Tongue (tissue), 2 donors: Measurements from ENCODE around the gene SLC24A5. TPM values are rescaled to one million over a fixed set of nuclear protein-coding genes. Genes with fewer than 3 reads are reported as not detected.

ENCODE experiments used
- DNase-seq: peaks from one replicate; pipeline ENCODE4 v3.0.0-alpha.2; 2015
- total RNA-seq: library from RNA; depleted of rRNA; stranded (reverse); fragments of >200 nt; gene quantifications from one replicate; pipeline ENCODE4 v1.2.3, GENCODE V29; 2014

SLC24A5 gene
- total RNA-seq, 1 donor from 2014 or later, result not detected

DNA sequence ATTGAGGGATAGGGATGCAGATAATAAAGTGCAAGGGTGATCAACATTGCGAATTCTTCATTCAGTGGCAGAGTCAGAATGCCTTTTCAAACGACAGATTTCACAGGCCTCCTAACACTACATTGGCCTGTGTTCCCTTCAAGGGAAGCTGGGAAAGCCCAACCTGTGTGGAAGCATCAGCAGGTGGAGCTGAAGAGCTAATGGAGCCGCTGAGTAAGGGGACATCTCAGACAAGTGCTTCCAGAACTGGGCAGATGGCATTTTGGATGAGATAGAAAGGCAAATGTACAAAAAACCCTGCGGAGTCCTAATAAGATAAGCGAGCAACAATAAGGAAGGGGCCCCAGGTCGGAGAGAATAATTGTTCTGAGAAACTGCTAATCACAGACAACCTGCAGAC is 8.5 kb upstream of the SLC24A5 start:
- DNase-seq, result peak; percentile 24

DNA sequence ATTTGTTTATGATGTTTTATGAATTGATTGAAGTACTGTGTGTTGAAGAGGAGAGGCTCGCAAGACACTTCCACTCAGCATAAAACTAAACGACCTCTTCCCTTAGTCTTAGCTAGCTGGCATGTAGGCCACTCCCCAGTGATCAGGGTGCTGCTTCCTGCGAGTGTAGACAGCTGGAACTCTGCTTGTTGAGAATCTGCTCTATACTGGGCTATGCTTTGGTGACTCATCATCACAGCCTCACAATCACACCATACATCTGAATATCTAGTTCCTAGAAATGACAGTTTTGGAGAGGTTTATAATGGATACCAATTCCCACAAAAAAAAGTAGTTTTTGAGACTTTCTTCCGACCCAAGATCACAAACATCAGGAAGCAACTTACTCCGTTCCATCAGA is 1.5 kb upstream of the SLC24A5 start:
- no peak for DNase-seq

DNA sequence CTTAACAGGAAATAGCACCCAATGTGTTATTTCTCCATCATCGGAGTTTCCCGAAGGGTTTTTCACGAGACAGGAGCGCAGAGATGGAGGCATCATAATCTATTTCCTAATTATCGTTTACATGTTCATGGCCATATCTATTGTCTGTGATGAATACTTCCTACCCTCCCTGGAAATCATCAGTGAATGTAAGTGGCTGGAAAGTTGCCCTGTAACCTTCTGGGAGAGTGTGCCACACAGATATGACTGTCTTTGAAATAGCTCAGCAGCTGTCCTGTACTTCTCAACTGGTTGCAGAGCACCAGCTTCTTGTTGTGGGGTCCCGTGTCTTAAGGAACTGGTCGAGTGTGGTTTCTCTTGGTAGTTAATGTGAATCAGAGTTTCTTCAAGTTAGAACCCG is 1.1 kb downstream of the SLC24A5 start:
- DNase-seq, result no peak

DNA sequence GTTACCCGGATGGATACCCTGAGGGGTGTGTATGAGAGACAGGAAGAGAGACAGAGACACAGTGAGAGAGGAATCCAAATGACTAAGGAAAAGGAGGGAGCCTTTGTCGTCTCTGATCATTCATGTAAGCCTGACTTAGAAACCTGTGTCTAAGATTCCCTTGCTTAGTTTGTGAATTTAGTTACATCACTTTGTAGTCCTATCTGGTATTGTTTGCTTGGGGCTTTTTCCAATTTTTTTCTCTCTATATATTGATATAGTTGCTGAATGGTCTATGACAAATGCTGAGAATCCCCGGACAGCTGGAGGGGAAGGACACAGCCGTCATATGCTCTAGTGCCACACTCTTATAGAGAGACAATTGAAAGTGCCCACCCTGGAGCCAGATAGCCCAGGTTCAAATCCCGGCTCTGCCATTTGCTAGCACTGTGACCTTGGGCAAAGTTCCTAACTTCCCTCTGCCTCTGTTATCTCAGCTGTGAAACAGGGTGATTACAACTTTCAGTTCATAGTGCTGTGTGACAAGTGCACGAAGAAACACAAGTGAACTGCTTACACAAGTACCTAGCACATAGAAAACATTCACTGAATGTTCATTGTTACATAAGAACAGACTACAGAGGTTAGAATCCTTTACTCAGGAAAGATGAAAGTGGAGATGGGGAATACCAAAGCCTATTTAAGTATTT is 6.0 kb downstream of the SLC24A5 start:
- no peak for DNase-seq

DNA sequence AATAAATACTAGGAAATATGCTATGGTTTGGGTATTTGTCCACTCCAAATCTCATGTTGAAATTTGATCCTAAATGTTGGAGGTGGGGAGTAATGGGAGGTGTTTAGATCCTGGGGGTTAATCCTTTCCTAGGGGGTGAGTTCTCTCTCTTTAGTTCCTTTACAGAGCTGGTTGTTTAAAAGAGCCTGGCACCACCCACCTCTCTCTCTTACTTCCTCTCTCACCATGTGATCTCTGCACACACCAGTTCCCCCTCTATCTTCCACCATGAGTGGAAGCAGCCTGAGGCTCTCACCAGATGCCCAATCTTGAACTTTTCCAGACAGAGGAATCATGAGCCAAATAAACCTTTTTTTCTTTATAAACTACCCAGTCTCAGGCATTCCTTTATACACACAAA is 10.5 kb downstream of the SLC24A5 start:
- no peak for DNase-seq

DNA sequence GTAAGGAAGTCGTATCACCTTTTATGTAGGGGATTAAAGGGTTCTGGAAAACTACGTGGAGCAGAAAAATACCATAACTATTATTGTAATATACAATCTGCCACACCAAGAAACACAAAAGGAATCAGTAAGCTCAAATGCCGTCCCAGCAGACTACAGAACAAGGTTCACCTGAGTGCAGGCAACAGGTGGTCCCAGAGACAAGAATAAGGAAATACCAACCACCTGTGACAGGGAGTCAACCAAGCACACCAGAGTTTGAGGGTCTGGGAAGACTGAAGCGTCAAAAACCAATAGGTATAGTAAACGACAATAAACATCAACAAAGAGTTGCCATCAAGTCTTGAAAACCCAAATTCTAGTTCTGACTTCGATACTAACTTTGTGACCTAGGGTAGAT is 12.1 kb downstream of the SLC24A5 start:
- no peak for DNase-seq

DNA sequence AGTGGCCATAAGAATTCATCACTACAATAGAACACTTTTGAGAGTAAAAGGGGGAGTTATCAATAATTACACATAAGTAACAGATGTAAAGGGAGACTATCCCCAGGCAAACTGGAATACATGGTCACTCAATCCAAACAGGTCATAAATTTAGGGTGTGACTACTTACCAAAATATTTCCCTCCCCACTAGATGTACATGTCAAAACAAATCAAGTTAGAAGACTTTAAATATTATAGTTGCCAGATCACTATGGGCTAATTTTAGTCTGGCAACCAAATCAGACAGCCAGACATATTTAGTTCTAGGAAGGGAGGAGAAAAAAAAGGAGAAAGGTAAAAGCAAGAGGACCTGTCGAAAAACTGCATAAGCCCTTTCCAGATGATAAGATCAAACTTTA is 23.1 kb downstream of the SLC24A5 start:
- no peak for DNase-seq

DNA sequence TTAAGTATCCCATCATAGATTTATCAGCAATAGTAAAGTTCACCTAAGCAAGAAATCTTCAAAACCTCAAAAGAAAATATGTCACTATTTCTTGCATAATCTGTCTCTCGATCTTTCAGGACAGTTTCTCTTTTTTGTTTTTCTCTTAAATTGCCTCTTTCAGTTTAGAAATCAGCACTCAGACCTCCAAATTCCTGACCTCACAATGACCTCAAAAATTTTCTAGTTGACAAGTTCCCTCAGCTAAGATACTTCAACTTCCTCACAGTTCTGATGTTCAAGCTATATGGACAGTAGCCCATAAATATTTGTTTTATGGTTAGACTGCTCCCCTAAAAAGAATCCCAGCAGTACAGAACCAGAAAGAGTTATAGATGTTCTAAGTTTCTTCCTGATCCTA is 24.1 kb downstream of the SLC24A5 start:
- no peak for DNase-seq

DNA sequence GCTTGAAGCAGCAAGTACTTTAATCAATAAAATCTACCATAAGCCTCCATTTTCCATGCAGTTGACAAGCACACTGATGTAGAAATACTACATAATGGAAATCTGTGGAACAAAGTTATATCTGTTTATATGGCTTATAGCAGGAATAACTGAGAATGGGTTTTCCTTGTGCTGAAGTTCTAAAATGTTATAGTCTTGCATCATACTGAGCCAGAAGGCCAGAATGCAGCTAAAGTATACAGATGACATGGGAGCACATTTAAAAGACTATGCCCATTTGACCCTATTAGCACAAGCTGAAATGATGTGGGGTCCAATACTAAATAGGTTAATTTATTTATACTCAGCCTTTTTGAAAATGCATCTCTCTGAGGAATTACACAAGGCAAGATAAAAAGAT is 25.1 kb downstream of the SLC24A5 start:
- DNase-seq, result no peak

DNA sequence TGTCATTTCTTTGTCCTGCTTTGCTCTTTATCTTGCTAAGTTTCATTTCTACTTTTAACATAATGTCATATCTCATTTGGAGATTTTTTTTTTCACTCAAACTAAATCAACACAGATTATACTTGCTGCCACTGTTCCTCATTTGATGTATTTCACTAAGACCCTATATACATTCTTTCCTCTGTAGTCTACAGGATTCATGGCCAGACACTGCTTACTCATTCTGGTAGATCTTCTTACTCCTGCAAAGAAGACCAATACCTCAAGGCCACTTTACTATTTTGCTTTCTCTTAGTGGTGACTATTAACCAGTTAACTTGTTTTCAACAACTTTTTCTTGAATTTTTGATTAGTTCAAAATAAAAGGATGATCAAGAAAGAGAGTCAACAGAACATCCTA is 26.6 kb downstream of the SLC24A5 start:
- DNase-seq, result no peak

DNA sequence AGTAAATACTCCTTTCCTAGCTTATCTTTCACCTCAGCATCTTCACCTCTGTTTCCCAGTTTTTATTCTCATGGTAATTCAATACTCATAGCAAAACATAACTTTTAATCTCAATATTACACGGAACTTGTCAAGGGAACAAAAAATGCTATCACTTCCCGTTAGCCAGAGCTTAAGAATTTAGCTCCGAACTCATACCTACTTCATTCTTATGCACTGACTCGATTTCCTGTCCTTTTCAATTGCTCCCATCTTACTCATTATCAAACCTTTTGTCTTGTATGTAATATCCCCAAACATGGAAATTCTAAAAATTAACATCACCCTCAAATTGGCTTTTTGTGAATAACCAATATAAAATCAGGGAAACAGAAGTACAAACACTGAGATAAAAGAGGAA is 29.1 kb downstream of the SLC24A5 start:
- DNase-seq, result no peak

DNA sequence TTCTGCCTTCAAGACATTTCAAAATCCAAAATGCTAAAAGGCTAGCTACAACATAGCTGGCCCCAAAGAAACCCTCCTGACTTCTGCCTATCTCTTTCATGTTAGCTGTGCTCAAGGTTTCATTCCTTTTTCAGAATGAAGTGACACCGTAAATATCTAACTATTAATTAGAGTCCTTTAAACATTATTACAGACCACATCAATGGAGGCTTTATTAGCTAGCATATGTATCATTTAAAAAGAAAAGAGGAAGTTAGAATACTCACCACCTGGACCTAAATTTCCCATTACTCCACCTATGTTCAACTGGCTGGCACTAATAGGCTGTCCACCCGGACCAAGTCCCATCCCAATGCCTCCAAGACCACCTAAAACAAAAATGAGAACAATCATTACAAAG is 32.7 kb downstream of the SLC24A5 start:
- DNase-seq, result no peak

DNA sequence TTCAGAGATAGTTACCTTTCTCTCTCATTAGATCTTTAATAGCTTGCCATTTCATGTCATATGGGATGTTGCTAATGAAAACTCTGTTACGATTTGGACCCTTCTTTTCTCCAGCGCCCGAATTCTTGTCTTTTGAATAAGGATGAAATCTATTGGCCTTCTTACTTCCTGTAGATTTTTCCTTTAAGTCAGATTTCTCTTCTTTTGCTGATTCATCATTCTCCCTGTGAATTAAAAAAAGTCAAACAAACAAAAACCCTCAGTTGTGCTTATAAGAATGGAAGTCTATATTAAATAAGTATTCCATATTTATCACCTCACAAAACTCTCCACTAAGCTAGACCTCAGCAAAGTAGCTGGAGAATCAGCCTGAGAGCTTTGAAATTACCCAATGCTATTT is 47.8 kb downstream of the SLC24A5 start:
- no peak for DNase-seq

DNA sequence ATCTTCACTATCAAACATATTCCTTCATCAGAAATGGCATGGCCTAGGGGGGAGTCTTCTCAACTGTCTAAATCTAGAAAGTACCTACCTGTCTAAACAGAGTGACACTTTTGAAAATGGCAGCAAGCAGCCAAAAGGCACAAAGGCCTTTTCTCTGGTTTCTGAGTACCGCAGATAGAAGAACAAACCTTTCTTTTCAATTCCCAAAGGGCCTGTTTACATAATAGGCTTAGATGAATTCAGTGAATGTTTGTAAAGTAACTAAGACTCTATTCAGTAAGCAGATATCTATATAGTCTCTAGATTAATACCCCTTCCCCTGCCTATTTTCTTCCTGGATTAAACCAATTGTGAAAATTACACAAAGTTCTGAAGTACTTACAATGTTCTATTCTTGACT is 50.2 kb downstream of the SLC24A5 start:
- no peak for DNase-seq

DNA sequence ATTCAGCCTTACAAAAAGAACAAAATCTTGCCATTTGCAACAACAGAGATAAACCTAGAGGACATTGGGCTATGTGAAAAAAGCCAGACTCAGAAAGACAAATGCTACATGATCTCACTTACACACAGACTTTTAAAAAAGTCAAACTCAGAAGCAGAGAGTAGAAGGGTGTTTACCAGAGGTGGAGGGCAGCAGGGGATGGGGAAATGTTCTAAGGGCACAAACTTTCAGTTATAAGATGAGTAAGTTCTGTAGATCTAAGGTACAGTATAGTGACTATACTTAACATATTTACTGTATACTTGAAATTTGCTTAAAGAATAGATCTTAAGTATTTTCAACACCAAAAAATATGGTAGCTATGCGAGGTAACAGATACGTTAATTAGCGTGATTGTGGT is 54.3 kb downstream of the SLC24A5 start:
- DNase-seq, result no peak

DNA sequence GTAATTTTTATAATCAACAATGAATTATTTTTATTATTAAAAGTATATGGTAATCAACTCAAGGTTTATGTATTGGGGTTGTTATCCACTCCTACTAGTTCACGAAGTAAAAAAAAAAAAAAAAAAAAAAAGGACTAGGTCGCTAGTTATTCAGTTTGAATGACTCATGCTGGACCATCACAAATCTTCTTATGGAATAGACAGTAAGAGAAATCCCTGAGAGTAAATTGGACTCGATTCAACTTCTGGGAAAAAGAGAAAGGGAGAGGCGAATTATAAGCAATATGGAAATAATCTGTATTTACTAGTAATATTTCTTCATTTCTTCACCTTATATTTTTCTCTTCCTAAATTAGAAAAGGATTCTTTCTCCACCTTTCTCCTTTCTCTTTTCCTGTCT is 55.3 kb downstream of the SLC24A5 start:
- no peak for DNase-seq

DNA sequence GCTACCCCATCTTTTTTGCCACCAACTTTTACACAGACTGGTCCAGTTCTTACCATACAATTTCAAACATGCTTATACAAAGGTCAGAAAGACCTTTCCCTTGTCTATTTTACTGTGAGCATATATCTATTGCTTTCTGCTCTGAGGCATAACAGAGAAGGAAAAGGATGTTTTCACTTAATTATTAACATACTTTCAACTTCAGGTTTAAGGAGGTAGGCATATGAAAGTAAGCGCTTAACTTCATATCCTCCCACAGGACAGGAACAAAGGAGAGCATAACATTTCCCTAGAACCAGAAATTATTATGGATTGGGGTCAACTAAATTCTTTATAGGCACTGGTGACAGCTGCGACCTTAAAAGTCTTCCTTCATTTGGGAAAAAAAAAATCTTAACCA is 56.2 kb downstream of the SLC24A5 start:
- DNase-seq, result no peak

DNA sequence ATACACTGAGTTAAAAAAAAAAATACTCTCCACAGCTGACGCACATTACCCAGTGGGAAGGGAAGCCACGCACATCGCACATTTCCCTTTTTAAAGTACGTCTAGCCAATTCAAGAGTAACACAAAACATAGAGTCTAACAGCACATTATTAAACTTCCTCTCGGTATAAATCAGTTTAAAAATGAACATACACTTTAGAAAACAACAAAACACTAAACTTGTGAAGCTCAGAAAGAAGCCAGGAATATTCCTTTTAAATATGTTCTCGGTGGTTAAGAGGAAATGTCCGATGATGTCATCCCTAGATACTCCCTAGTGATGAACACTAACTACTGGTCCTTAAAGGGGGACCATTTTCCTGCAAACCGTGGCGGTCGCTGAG is 56.6 kb downstream of the SLC24A5 start:
- peak; percentile 57 for DNase-seq

DNA sequence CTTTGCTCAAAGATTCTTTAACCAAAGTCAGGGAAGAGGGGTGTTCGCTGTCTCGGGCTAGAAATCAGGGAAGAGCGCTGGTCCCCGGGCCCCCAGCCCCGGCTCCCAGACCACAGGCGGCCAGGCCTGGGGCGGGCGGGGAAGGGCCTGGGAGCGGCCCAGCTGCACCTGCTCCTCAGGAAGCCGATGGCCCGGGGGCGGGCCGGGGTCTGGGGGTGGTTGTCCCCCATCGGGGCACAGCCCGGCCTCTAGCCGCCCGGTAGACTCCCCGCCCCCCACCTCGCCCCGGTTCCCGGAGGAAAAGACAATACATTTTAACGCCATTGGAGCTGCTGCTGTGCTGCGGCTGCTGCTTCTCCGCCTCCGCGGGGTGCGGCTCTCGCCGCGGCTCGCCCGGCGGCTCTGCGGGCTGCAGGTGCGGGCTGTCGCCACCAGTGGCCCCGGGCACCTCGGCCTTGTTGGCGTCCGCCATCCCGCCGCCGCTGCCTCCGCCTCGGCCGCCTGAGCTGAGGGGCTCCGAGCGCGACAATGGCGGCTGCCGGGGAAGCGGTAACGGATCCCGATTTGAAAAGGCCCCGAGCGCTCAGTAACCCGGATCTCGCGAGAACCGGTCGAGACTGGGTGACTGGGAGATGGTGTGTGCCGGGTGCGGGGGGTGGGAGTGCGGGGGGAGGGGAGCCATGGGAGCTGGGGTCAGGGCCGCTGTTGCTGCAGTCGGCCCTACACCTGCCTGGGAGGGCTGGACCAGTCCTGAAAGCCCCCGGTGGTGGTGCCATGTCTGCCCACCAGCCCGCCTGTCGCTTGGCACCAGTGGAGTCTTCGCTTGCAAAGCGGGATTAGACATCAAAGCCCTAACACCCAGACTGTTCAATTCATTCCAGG is 57.2 kb downstream of the SLC24A5 start, which contains the start of gene MYEF2:
Gene MYEF2, minus strand, starts transcription at position 530 of the 882 bp plus-strand sequence. Its CDS starts 58 bp downstream, at position 472.
- peak; percentile 74 for DNase-seq

DNA sequence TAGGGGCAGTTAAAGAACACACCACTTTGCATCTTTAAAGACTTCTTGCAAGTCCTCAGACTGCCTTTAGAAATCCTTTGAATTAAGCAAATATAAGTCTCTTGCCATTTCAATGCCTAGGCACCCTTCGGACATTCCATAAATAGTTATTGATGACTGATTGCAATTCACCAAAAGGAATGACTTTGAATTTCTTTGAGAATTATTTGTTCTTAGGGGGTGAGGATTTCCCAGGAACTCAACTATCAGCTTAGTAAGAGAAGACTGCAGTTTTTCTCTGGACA is 57.8 kb downstream of the SLC24A5 start:
- DNase-seq, result no peak

DNA sequence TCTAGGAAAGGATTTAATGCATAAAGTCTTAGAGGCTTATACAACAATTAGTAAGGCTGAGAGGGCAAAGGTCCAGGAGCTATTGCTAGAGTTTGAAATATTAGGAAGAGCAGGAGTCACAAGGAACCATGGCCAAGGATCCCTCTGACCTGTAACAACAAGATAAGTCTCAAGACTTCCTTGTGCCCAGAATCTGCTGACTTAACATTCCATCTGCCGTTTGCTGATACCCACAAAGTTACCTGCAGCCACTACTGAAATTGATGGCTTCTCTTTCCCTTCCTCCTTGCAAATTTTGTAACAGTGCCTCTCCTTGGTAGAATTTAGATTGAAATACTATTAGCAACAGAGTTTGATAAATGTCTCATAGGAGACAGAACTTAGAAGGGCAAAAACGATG is 62.0 kb downstream of the SLC24A5 start:
- no peak for DNase-seq

DNA sequence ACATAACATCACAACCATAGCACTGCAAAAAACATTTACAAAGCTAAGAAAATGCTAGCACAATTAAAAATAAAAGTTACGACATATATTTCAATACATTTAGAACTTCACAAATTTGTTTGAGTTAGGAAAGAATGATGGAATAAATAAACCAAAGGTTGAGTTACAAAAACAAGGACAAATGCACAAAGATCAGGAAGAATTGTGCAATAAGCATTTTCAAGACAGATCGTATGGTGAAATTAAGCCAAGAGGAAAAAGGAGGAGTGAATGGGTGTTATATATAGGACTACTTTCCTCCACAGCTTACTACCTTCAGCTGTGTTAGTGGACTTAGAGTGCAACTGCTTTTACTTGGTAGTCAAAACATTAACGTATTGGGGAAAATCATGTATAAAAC is 64.7 kb downstream of the SLC24A5 start:
- DNase-seq, result no peak

DNA sequence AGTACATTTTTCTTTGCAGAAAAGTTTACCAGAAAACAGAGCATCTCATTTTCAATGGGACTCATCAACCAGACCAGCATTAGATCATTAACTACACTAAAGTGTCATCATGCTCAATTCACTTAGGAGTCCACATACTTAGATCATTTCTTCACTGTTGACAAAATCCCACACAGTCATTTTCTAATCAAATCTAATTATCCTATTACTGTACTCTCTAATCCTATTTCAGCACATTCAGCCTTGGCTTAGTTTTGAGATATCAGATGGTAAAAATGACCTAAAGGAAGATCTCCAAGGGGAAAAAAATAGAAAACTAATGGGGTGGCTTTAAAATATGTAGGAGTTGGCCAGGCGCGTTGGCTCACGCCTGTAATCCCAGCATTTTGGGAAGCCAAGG is 65.5 kb downstream of the SLC24A5 start:
- DNase-seq, result no peak

DNA sequence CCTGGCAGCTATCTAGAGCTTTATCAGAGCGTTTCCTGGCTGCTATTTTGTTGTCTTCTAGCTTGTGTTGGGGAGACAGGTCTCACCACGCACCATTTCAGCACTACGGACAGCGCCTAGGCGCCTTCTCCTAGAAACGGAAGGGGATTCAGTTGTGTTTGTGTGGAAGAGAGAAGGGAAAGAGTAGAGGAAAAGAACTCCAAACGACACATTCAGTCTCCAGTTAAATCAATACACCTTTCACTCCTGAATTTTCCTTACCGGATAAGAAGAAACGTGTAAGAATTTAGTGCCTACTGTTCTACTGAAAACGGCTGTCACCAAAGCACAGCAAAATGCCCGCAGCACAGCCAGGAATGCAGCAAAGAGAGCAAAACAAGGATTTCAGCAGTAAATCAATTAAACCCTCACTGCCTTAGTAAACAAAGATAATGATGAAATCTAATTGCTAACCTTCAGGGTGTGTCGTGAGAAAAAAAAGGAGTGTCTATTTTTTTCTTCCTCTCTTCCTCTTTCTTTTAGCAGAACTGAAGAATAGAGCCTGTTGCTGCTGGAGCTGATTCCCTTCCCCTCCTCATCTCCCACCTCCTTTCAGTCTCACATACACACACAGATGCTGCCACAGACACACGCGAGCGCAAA is 70.3 kb downstream of the SLC24A5 start:
- DNase-seq, result peak; percentile 93
